CD8-positive, alpha-beta memory T cell (primary cell): ENCODE measurements around the gene ZDHHC13. TPM values are rescaled to one million over a fixed set of nuclear protein-coding genes. Genes with fewer than 3 reads are reported as not detected.

Source experiments
- CTCF ChIA-PET: fragments of 350-600 bp; sonication (Branson Sonifier 250); formaldehyde crosslinking; loops from one replicate; lab custom pipeline; 2021; ENCODE audit warnings: antibody characterized with exemption; lab: Charles Lee
- POLR2A ChIA-PET: fragments of 350-600 bp; sonication (Branson Sonifier 250); formaldehyde crosslinking; loops from one replicate; lab custom pipeline; 2021; ENCODE audit warnings: antibody characterized with exemption; lab: Charles Lee
- DNase-seq, 5 donors: peaks; one replicate each; pipeline versions ENCODE4 v3.0.0 to v3.0.0-alpha.2; 2020 to 2022; ENCODE audit warnings: mixed read lengths in 1 of 5
- H3K27ac ChIP-seq: one replicate; pipeline ENCODE4 v1.7.0; 2013; ENCODE audit warnings: low read depth, mild to moderate bottlenecking, low read length, moderate library complexity
- H3K27me3 ChIP-seq: 2 replicates; pipeline ENCODE4 v1.7.0; 2013; ENCODE audit warnings: low read length, mild to moderate bottlenecking; ENCODE audit not compliant: insufficient read depth, poor library complexity, severe bottlenecking
- H3K36me3 ChIP-seq: 2 replicates; pipeline ENCODE4 v1.7.0; 2013; ENCODE audit warnings: mild to moderate bottlenecking, low read length, moderate library complexity; ENCODE audit not compliant: insufficient read depth
- H3K4me1 ChIP-seq: 2 replicates; pipeline ENCODE4 v1.7.0; 2013; ENCODE audit warnings: mild to moderate bottlenecking, low read length, moderate library complexity; ENCODE audit not compliant: insufficient read depth
- H3K4me3 ChIP-seq: 2 replicates; pipeline ENCODE4 v1.7.0; 2013; ENCODE audit warnings: mild to moderate bottlenecking, low read length
- H3K9me3 ChIP-seq: 2 replicates; pipeline ENCODE4 v1.7.0; 2013; ENCODE audit warnings: mild to moderate bottlenecking, low read length
- H3K27ac Mint-ChIP-seq, 8 donors: one replicate each; pipeline ENCODE4 v1.8.0; 2020 to 2021; ENCODE audit warnings: mixed read lengths in 8 of 8, mild to moderate bottlenecking in 6 of 8, inconsistent platforms in 3 of 8, moderate library complexity in 3 of 8
- H3K27me3 Mint-ChIP-seq, 2 donors: one replicate each; pipeline ENCODE4 v1.8.0; 2020 to 2021; ENCODE audit warnings: mixed read lengths in 2 of 2, mild to moderate bottlenecking in 1 of 2, moderate library complexity in 1 of 2
- H3K36me3 Mint-ChIP-seq, 3 donors: one replicate each; pipeline ENCODE4 v1.8.0; 2020 to 2021; ENCODE audit warnings: mixed read lengths in 3 of 3, inconsistent platforms in 1 of 3, mild to moderate bottlenecking in 1 of 3
- H3K4me1 Mint-ChIP-seq, 3 donors: one replicate each; pipeline ENCODE4 v1.8.0; 2020 to 2021; ENCODE audit warnings: mixed read lengths in 3 of 3, inconsistent platforms in 1 of 3, mild to moderate bottlenecking in 1 of 3
- H3K4me3 Mint-ChIP-seq, 7 donors: one replicate each; pipeline ENCODE4 v1.8.0; 2020 to 2021; ENCODE audit warnings: mixed read lengths in 7 of 7, mild to moderate bottlenecking in 6 of 7, moderate library complexity in 4 of 7, inconsistent platforms in 2 of 7
- H3K9me3 Mint-ChIP-seq, 5 donors: one replicate each; pipeline ENCODE4 v1.8.0; 2020 to 2022; ENCODE audit warnings: mixed read lengths in 5 of 5, mild to moderate bottlenecking in 3 of 5, moderate library complexity in 2 of 5, inconsistent platforms in 1 of 5
- polyA plus RNA-seq: library from polyadenylated mRNA; unstranded; fragments of 300-500 nt; fragmentation: Illumina TruSeq; gene quantifications from one replicate; pipeline ENCODE4 v1.2.3, GENCODE V29; 2021
- total RNA-seq, 2 experiments: library from RNA; stranded (reverse); gene quantifications; one replicate each; pipeline ENCODE4 v1.2.3, GENCODE V29; 2021

ZDHHC13 gene
- total and polyA plus RNA-seq, 3 experiments from 2014 or later = 16.6 to 22.6 (median 22.1) TPM

DNA sequence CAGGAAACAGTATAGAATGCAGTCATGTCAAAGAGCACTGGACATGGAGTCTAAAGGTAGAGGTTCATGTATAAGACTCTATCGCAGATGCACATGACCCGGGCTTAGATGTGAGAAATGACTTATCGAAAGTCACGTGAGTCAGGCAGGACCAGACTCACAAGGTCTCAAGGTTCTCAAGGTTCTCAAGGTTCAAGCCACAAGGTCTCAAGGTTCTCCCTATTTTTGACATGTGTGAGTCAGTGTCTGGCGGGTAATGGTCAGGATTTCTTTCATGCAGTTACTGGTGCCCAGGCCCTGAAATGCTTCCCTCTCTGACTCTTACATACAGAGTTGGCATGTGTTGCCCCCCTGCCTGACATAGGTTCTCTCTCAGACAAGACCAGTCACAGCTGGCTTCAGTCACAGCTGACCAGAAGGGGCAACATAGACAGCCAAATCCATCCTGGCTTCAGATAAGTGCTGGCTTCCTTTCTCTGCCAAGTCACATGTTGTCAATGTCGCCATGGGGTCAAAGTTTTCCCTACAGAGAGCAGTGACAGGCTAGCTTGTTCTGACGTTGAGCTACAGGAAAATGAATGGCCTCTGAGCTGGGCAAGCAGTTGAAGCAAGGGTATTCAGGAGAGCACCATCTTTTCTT is 74.7 kb downstream of the ZDHHC13 start:
- ChIA-PET CTCF (no interaction called here), POLR2A (no interaction called here)
- no peaks in the 10 kb centered on the region for H3K9me3 ChIP-seq
- H3K36me3 ChIP-seq = no peaks in the 10 kb centered on the region
- no peak overlapping the region for H3K27ac Mint-ChIP-seq
- H3K27ac ChIP-seq = no peak overlapping the region
- DNase-seq = no peak
- H3K4me1 ChIP-seq = no peaks in the 10 kb centered on the region
- no peaks in the 10 kb centered on the region for H3K27me3 Mint-ChIP-seq
- no peaks in the 10 kb centered on the region for H3K4me1 Mint-ChIP-seq
- H3K36me3 Mint-ChIP-seq = peaks cover 0 to 3% (median 3%) of the 10 kb centered on the region in 3 donors
- no peak overlapping the region for H3K4me3 Mint-ChIP-seq
- H3K4me3 ChIP-seq = no peak overlapping the region
- H3K9me3 Mint-ChIP-seq = no peaks in the 10 kb centered on the region
- H3K27me3 ChIP-seq = no peaks in the 10 kb centered on the region

DNA sequence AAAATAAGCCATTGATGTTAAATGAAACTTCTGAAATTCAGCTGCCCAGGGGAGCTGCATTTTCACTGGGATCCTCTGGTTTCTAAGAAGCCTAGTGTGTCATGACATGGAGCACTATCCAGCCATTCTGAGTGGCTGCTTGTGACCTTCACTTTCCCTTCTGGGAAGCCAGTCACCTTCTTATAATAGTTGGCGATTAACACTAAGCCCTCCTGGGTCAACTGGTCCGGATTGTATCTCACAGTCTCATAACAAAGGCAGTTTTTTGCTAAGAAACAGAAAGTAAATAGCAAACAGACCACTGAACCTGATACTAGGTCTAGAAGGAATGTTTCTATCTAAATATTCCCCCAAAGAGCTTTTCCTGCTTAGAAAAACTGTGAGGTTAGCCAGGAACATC is 76.9 kb downstream of the ZDHHC13 start:
- CTCF ChIA-PET = no interaction called here
- no peaks in the 10 kb centered on the region for H3K9me3 ChIP-seq
- H3K36me3 ChIP-seq = no peaks in the 10 kb centered on the region
- no peaks in the 10 kb centered on the region for H3K9me3 Mint-ChIP-seq
- H3K27me3 ChIP-seq = no peaks in the 10 kb centered on the region
- H3K4me1 Mint-ChIP-seq = no peaks in the 10 kb centered on the region
- DNase-seq = no peak
- POLR2A ChIA-PET = no interaction called here
- no peaks in the 10 kb centered on the region for H3K4me1 ChIP-seq
- H3K27ac Mint-ChIP-seq = no peak overlapping the region
- H3K27me3 Mint-ChIP-seq = peaks cover 0 to 1% of the 10 kb centered on the region in 2 donors
- no peak overlapping the region for H3K27ac ChIP-seq
- no peak overlapping the region for H3K4me3 ChIP-seq
- H3K36me3 Mint-ChIP-seq = peaks cover 0 to 3% (median 0%) of the 10 kb centered on the region in 3 donors
- H3K4me3 Mint-ChIP-seq = no peak overlapping the region

DNA sequence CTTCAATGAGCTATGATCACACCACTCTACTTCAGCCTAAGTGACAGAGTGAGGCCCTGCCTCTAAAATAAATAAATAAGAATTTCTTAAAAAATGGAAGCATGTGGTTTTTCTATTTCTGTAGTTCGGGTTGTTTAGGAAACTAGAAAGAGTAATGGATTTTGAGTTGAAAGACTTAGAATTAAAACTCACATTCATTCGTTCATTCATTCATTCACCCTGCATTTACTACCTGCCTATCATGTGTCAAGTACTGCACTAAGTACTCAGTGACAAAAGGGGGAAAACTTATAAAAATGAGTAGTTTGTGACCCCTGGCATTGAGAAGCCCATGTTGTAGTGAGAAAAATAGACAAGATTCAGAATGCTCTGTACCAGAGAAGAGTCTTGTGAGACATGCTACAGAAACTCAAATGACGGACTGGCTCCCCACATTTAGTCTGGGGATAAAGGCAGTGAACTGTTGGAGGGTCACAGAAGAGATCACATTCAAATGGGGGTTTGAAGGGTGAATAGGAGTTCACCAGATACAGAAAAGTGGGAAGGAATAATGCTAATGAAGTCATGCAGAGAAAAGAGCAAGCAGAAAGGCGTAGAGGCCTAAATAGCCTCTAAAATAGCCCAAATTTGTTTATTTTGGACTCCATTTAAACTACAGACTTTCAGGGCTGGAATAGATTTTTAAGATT is 77.8 kb downstream of the ZDHHC13 start:
- Mint-ChIP-seq H3K36me3 (peaks cover 0 to 3% (median 0%) of the 10 kb centered on the region in 3 donors), H3K27me3 (peaks cover 0 to 4% of the 10 kb centered on the region in 2 donors), H3K4me1 (no peaks in the 10 kb centered on the region), H3K4me3 (no peak overlapping the region), H3K9me3 (no peaks in the 10 kb centered on the region), H3K27ac (no peak overlapping the region)
- DNase-seq = no peak
- no peaks in the 10 kb centered on the region for H3K36me3 ChIP-seq
- no peaks in the 10 kb centered on the region for H3K4me1 ChIP-seq
- CTCF ChIA-PET = no interaction called here
- no peak overlapping the region for H3K4me3 ChIP-seq
- POLR2A ChIA-PET = no interaction called here
- no peaks in the 10 kb centered on the region for H3K9me3 ChIP-seq
- H3K27ac ChIP-seq = no peak overlapping the region
- H3K27me3 ChIP-seq = no peaks in the 10 kb centered on the region

DNA sequence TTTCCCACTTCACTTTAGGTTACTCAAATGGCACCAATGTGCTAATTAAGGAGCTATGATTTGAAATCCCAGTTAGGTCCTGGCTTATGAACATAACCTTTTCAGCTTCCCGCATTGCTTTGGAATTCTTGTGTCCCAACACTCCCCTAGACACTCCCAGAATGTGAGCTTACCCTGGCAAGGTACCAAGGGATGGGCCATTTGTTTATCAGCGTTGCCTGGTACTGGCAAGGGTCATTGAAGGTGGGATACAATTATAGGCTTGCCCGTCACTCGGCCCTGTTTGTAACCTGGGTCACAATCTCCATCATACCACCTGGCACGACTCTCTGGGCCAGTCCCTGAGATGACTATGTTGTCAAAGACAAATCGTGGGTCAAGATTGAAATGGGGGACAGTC is 79.5 kb downstream of the ZDHHC13 start:
- no peak overlapping the region for H3K4me3 ChIP-seq
- H3K27ac ChIP-seq = no peak overlapping the region

DNA sequence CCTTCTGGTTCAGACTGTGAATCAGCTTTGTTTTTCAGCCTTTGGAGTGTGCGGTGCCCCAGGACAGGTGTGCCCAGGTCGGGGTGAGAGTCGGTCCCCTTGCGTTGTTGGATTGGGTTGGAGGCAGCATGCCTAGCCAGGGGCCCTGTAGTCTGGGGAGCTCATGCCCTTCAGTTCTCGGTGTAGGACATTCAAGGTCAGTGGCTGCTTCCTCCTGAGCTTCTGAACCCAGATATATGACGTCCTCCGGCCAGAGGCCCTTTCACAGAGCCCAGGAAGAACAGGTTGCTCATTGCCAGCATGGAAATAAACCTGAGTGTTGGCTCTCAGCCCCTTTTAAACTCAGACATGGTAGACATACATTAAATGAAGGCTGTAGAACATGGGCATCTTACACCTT is 82.1 kb downstream of the ZDHHC13 start:
- H3K27ac Mint-ChIP-seq = no peak overlapping the region
- Histone ChIP-seq H3K27me3 (no peaks in the 10 kb centered on the region), H3K36me3 (no peaks in the 10 kb centered on the region), H3K4me1 (no peaks in the 10 kb centered on the region), H3K27ac (no peak overlapping the region), H3K4me3 (no peak overlapping the region), H3K9me3 (no peaks in the 10 kb centered on the region)
- peaks cover 6 to 9% of the 10 kb centered on the region in 2 donors for H3K27me3 Mint-ChIP-seq
- H3K36me3 Mint-ChIP-seq = no peaks in the 10 kb centered on the region
- no peaks in the 10 kb centered on the region for H3K4me1 Mint-ChIP-seq
- POLR2A ChIA-PET = no interaction called here
- H3K9me3 Mint-ChIP-seq = no peaks in the 10 kb centered on the region
- no peak overlapping the region for H3K4me3 Mint-ChIP-seq
- CTCF ChIA-PET = no interaction called here
- DNase-seq = no peak

More for the DNA sequence above, 79.5 kb downstream of the ZDHHC13 start:
- Mint-ChIP-seq H3K27ac (no peak overlapping the region), H3K4me1 (no peaks in the 10 kb centered on the region), H3K4me3 (no peak overlapping the region), H3K36me3 (no peaks in the 10 kb centered on the region), H3K9me3 (no peaks in the 10 kb centered on the region), H3K27me3 (peaks cover 4% of the 10 kb centered on the region in 2 donors)
- H3K4me1 ChIP-seq = no peaks in the 10 kb centered on the region
- no peak for DNase-seq
- POLR2A ChIA-PET = no interaction called here
- H3K9me3 ChIP-seq = no peaks in the 10 kb centered on the region
- H3K27me3 ChIP-seq = no peaks in the 10 kb centered on the region
- CTCF ChIA-PET = no interaction called here
- H3K36me3 ChIP-seq = no peaks in the 10 kb centered on the region

DNA sequence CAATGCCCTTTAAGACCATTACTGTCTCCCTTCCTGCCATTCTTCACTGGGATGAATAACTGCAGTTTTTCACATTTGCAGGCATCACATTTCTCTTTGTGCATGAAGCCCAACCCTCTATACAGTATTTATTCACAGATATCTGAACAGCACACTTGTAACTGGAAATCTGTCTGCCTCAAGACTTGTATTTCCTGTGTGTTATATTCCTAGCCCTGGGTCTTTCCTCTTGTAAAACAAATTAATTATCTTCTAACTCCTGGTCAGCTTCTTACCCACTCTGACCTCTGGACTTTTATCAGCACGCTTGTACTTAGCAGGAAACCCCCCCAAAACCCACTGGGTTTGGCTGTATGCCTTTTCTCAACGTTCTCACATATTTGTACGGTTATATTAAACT is 82.8 kb downstream of the ZDHHC13 start:
- Mint-ChIP-seq H3K27me3 (peaks cover 6 to 9% of the 10 kb centered on the region in 2 donors), H3K4me1 (no peaks in the 10 kb centered on the region), H3K9me3 (no peaks in the 10 kb centered on the region), H3K36me3 (no peaks in the 10 kb centered on the region), H3K27ac (no peak overlapping the region), H3K4me3 (no peak overlapping the region)
- Histone ChIP-seq H3K27me3 (no peaks in the 10 kb centered on the region), H3K36me3 (no peaks in the 10 kb centered on the region), H3K4me3 (no peak overlapping the region), H3K4me1 (no peaks in the 10 kb centered on the region), H3K27ac (no peak overlapping the region), H3K9me3 (no peaks in the 10 kb centered on the region)
- DNase-seq = no peak
- CTCF ChIA-PET = no interaction called here
- POLR2A ChIA-PET = no interaction called here

GRCh38 chr11:19200410-19201201 is 83.6 kb downstream of the ZDHHC13 start:
- Histone ChIP-seq H3K9me3 (no peaks in the 10 kb centered on the region), H3K4me3 (no peak overlapping the region), H3K27ac (no peak overlapping the region), H3K27me3 (no peaks in the 10 kb centered on the region), H3K4me1 (no peaks in the 10 kb centered on the region), H3K36me3 (no peaks in the 10 kb centered on the region)
- Mint-ChIP-seq H3K4me1 (no peaks in the 10 kb centered on the region), H3K27ac (peak overlapping the region in 1 of 8 donors; percentile 54), H3K27me3 (peaks cover 6 to 9% of the 10 kb centered on the region in 2 donors), H3K36me3 (no peaks in the 10 kb centered on the region), H3K9me3 (no peaks in the 10 kb centered on the region), H3K4me3 (no peak overlapping the region)
- ChIA-PET POLR2A (no interaction called here), CTCF (no interaction called here)
- DNase-seq = no peak
